Suprapubic skin (tissue), 4 donors: Measurements from ENCODE around the gene TMEM243. TPM values are rescaled to one million over a fixed set of nuclear protein-coding genes. Genes with fewer than 3 reads are reported as not detected.

Source experiments
- DNase-seq, 2 donors: peaks; one replicate each; pipeline ENCODE4 v3.0.0-alpha.2; 2019; ENCODE audit warnings: low spot score in 2 of 2
- H3K27ac ChIP-seq: fragments of 200-600 bp; sonication (generic); one replicate; pipeline ENCODE4 v1.5.1; 2019
- H3K27me3 ChIP-seq: fragments of 200-600 bp; sonication (generic); one replicate; pipeline ENCODE4 v1.5.1; 2019
- H3K36me3 ChIP-seq: fragments of 200-600 bp; sonication (generic); one replicate; pipeline ENCODE4 v1.5.1; 2019
- H3K4me1 ChIP-seq: fragments of 200-600 bp; sonication (generic); one replicate; pipeline ENCODE4 v1.5.1; 2019
- H3K4me3 ChIP-seq: fragments of 200-600 bp; sonication (generic); one replicate; pipeline ENCODE4 v1.5.1; 2019; ENCODE audit warnings: mild to moderate bottlenecking
- H3K9me3 ChIP-seq: fragments of 200-600 bp; sonication (generic); one replicate; pipeline ENCODE4 v1.5.1; 2019
- CTCF ChIP-seq, 2 donors: fragments of 200-600 bp in 1 of 2; fragments of 450-650 bp in 1 of 2; sonication (generic) in 1 of 2; IDR thresholded peaks; one replicate each; pipeline ENCODE4 v1.5.1; 2016 to 2019; ENCODE audit warnings: antibody characterized with exemption in 2 of 2, mild to moderate bottlenecking in 1 of 2, moderate library complexity in 1 of 2
- EP300 ChIP-seq: sonication (generic); formaldehyde crosslinking; IDR thresholded peaks from one replicate; pipeline ENCODE4 v1.6.1; 2017; ENCODE audit warnings: antibody characterized with exemption
- POLR2A ChIP-seq, 2 donors: fragments of 450-650 bp; IDR thresholded peaks; one replicate each; pipeline ENCODE4 v1.6.1; 2017; ENCODE audit warnings: antibody characterized with exemption in 2 of 2, mild to moderate bottlenecking in 2 of 2, moderate library complexity in 2 of 2
- POLR2AphosphoS5 ChIP-seq, 3 donors: sonication (generic); formaldehyde crosslinking; IDR thresholded peaks; one replicate each; pipeline ENCODE4 v1.6.1; 2017; ENCODE audit warnings: antibody characterized with exemption in 3 of 3
- WGBS: methylation state at CpG from one replicate; pipeline ENCODE4 v1.1.5; 2018; 5-methylcytosine and 5-hydroxymethylcytosine counted together
- total RNA-seq, 4 donors: library from RNA; depleted of rRNA; stranded (reverse); fragments of >200 nt; gene quantifications; one replicate each; pipeline ENCODE4 v1.1.0, GENCODE V29; 2016

TMEM243 gene
- total RNA-seq, 4 donors from 2014 or later, result 27.7 to 76.0 (median 39.2) TPM

- H3K4me3 ChIP-seq, result no peak overlapping the region
- TF ChIP-seq POLR2A (IDR thresholded peaks at IDR 0.05) (no peak), EP300 (no peak), POLR2AphosphoS5 (IDR thresholded peaks at IDR 0.05) (no peak), CTCF (IDR thresholded peaks at IDR 0.05) (no peak)
- H3K27me3 ChIP-seq, result no peaks in the 10 kb centered on the region
- no peak for DNase-seq
- no peak overlapping the region for H3K27ac ChIP-seq
- H3K36me3 ChIP-seq, result no peaks in the 10 kb centered on the region
- H3K4me1 ChIP-seq, result peaks cover 39% of the 10 kb centered on the region
- 56% methylated on average over 2 of the region's 2 CpGs for WGBS
- no peaks in the 10 kb centered on the region for H3K9me3 ChIP-seq
Observed at GRCh38 chr7:87156709-87157108, 62.8 kb downstream of the TMEM243 start.

GRCh38 chr7:87155788-87156187, 63.7 kb downstream of the TMEM243 start:
- H3K9me3 ChIP-seq, result no peaks in the 10 kb centered on the region
- peaks cover 48% of the 10 kb centered on the region for H3K4me1 ChIP-seq
- H3K4me3 ChIP-seq, result no peak overlapping the region
- WGBS, result 80% methylated on average over 3 of the region's 3 CpGs
- no peak for DNase-seq
- no peaks in the 10 kb centered on the region for H3K36me3 ChIP-seq
- no peaks in the 10 kb centered on the region for H3K27me3 ChIP-seq
- no peak overlapping the region for H3K27ac ChIP-seq
- no peak for TF ChIP-seq POLR2AphosphoS5 (IDR thresholded peaks at IDR 0.05)
- TF ChIP-seq EP300, result no peak
- no peak for TF ChIP-seq POLR2A (IDR thresholded peaks at IDR 0.05)

- DNase-seq, result no peak
- H3K36me3 ChIP-seq, result no peaks in the 10 kb centered on the region
- H3K9me3 ChIP-seq, result no peaks in the 10 kb centered on the region
- TF ChIP-seq POLR2A (IDR thresholded peaks at IDR 0.05) (no peak), POLR2AphosphoS5 (IDR thresholded peaks at IDR 0.05) (no peak), CTCF (IDR thresholded peaks at IDR 0.05) (no peak), EP300 (no peak)
- no peak overlapping the region for H3K27ac ChIP-seq
- peak overlapping the region; percentile 89 for H3K4me3 ChIP-seq
- 30% methylated on average over 3 of the region's 3 CpGs for WGBS
- no peaks in the 10 kb centered on the region for H3K27me3 ChIP-seq
- H3K4me1 ChIP-seq, result peaks cover 48% of the 10 kb centered on the region
Observed at GRCh38 chr7:87154569-87154968, 65.0 kb downstream of the TMEM243 start.

- Histone ChIP-seq H3K27me3 (no peaks in the 10 kb centered on the region), H3K9me3 (no peaks in the 10 kb centered on the region), H3K4me3 (peak overlapping the region; percentile 89), H3K36me3 (no peaks in the 10 kb centered on the region), H3K4me1 (peaks cover 48% of the 10 kb centered on the region), H3K27ac (no peak overlapping the region)
- TF ChIP-seq POLR2A (IDR thresholded peaks at IDR 0.05) (no peak), EP300 (no peak), POLR2AphosphoS5 (IDR thresholded peaks at IDR 0.05) (no peak), CTCF (IDR thresholded peaks at IDR 0.05) (no peak)
- 23% methylated on average over 2 of the region's 2 CpGs for WGBS
- no peak for DNase-seq
Observed at GRCh38 chr7:87154166-87154565, 65.4 kb downstream of the TMEM243 start.

GRCh38 chr7:87152897-87153641, 66.5 kb downstream of the TMEM243 start:
- Histone ChIP-seq H3K9me3 (no peaks in the 10 kb centered on the region), H3K4me1 (peaks cover 54% of the 10 kb centered on the region), H3K4me3 (peak overlapping the region; percentile 89), H3K27ac (peak overlapping the region; percentile 99), H3K36me3 (no peaks in the 10 kb centered on the region), H3K27me3 (no peaks in the 10 kb centered on the region)
- WGBS, result under 1% methylated on average over 25 of the region's 25 CpGs
- TF ChIP-seq POLR2AphosphoS5 (IDR thresholded peaks at IDR 0.05) (no peak), CTCF (IDR thresholded peaks at IDR 0.05) (no peak), POLR2A (IDR thresholded peaks at IDR 0.05) (no peak), EP300 (no peak)
- DNase-seq, result peak in 1 of 2 donors; percentile 65
